G401.6 (cell line): ENCODE results near the gene FOSB.
"Not testable (repeated sequence)": the region's sequence is repeated elsewhere in the genome, so short reads cannot be mapped to it uniquely, and the experiment has no call there.

ENCODE experiments used
- FAIRE-seq: peaks from 2 replicates; lab custom pipeline; 2012; peaks lifted over from hg19 to GRCh38; lab: Jason Lieb, UNC

The FOSB gene

DNA sequence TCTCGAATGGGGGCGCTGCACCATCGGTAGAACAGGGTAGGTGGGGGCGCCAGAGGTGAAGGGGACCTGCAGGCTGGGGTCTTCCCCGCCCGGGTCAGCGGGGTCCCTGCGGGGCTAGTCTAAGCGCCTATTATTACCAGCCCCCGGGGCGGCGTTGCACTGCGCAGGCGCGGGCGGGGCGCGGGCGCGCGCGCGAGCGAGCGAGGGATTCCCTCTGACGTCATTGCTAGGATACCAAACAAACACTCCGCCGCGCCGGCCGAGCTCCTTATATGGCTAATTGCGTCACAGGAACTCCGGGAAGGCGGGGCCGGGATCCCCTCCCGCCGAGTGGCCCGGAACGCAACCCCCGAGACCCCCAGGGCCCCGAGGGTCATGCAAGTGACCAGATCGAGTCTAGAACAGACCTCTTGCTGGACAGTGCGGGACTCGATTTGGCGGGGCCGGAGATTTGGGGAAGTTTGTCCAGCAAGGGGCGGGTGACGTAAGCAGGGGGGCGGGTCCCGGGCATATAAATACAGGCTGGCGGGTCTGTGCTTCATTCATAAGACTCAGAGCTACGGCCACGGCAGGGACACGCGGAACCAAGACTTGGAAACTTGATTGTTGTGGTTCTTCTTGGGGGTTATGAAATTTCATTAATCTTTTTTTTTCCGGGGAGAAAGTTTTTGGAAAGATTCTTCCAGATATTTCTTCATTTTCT, at the start of gene FOSB:
FOSB (plus strand) TSS at position 541 of the 703 bp plus-strand sequence. CDS start 591 bp downstream, outside the sequence.
- FAIRE-seq, result no peak

DNA sequence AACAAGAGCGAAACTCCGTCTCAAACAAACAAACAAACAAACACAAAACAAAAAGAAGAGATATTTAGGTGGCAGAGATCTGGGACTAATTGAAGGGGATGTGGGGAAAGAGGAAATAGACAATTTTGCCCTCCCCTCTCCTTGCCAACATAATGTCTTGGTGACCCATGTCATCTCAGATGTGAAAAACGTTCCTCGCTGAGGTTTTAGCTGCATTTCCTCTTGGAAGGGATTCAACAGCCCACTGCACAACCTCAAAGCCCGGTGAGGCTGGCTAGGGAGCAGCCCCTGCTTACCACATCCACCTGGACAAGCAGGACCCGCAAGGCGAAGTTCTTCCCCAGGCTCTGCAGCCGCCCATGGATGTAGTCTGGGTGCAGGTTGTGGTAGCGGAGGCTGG, 49.0 kb upstream of the FOSB start:
- FAIRE-seq, result no peak

DNA sequence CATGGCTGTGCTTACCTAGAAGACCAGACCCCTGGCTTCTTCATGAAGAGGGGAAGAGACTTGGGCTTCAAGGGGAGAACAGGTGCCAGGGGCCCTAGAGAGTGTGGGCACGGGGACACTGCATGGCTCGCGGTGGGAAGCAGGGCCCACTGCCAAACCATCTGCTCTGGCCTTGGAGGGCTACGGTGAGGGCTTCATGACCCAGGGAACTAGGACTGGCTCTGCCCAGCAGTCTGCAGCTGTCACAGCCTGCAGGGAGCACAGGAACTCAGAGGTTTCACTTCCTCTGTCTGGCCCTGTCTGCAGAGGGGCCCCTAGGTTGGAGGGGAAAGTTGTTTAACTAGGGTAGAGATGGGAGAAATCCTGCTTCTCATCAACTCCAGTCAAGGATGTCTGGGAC, 48.4 kb upstream of the FOSB start:
- no peak for FAIRE-seq

DNA sequence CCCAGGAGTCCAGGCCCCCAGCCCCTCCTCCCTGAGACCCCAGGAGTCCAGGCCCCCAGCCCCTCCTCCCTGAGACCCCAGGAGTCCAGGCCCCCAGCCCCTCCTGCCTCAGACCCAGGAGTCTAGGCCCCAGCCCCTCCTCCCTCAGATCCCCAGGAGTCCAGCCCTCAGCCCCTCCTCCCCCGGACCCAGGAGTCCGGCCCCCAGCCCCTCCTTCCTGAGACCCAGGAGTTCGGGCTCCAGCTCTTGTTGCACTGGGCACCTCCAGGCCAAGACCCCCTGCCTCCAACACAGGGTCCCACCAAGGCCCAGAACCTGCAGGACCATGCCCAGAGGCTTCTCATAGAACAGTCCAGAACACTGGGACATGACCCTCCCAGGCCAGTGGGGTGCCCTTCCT, 47.9 kb upstream of the FOSB start:
- no peak for FAIRE-seq

DNA sequence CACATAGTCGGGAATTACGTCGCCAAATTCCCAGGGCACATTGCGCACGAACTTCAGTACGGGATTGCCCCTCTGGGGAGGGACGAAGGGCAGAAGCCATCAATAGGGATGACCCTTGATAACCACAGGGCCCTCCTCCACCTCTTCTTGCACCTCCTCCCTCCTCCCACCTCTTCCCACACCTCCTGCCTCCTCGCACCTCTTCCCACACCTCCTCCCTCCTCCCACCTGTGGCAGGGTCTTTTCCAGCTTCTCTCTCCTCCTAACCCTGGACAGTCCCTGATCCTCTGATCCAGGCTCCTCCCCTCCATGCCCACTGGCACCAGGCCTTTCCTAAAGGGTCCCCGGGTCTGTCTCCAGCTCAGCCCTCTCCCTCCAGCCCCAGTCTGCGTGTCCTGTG, 47.4 kb upstream of the FOSB start:
- no peak for FAIRE-seq

DNA sequence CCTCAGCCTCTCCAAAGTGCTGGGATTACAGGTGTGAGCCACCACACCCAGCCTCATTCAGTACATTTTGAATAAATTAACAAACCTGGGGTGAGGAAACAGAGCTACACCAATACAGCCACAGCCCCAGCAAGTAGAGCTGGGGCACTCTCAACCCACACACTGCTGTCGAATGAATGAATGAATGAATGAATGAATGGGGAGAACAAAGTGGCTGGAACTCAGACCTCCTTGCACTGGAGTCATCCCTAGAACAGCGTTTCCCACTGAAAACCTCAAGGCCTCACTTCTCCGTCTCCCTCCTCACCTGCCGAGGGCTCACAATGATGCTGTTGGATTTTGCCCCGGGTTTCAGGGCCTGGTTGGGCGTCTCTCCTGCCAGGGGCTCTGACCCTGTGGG, 46.9 kb upstream of the FOSB start:
- no peak for FAIRE-seq

DNA sequence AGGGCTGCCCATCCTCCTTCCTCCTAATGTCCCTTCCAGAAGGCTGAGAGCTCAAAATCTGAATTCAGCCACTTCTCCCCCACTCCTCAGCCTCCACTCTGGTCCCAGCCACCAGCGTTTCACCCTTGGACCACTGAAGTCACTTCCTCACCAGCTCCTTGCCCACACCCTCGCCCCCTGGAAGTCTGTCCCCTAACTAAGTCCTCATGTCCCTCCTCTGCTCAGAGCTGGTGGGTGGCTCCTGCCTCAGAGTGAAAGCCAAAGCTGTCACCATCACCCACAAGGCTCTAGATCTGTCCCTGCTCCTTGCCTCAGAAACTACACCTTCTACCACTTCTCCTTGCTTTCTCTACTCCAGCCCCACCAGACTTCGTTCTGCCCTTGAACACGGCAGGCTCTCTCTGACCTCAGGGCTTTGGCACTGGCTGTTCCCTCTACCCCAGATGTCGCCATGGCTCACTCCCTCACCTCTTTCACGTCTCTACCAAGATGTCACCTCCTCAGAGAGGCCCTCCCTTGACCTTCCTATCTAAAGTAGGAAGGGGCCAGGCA, 45.8 kb upstream of the FOSB start:
- FAIRE-seq, result no peak

DNA sequence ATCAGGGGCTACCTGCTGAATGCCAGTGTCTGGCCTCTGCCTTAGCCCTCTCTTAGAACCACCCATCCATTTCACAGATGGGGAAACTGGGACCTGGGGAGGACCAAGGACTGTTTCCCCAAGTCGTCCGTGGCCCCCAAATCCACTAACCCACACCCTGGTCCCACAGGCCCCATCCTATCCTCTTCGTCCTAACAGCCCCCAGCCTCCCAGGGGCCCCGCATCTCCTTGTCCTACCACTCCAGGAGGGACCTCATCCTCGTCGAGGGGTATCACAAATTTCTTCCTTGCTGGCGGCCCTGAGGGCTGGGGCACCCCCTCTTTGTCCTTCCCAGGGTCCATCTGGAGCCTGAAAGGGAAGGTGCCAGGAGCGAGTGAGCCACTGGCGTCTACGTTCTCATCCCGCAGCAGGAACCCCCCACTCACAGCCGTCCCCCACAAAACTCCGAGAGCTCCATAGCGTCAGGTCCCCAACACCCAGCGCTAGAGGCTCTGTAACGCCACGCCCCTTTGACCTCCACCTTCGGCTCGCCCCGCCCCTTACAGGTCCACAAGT, 44.7 kb upstream of the FOSB start:
- no peak for FAIRE-seq

DNA sequence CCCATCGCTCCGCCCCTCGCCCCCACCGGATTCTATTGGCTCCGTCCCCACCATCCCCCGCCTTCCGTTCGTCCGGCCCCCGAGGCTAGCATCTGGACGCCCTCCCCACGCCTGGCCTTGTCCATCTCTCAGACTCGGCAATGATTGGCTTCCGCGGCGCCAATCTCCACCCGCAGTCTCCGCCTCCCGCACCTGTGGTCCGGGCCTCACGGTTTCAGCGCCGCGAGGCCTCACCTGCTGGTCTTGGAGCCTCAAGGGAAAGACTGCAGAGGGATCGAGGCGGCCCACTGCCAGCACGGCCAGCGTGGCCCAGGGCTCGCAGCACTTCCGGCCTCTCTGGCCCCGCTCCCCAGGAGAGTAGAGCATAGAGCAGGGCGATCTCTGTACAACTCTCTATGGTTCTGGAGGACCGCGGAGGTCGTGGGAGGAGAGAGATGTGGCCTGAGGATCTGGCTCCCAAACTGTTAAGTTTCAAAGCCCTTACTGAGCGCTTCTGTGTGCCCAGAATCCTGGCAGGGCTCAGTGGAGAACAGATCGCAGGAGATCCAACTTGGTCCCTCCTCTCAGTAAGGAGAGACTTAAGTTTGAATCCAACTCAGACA, 44.1 kb upstream of the FOSB start, which contains the start of gene ERCC1:
ERCC1 (minus strand) TSS at position 329 of the 602 bp plus-strand sequence. CDS start 543 bp downstream, outside the sequence.
- FAIRE-seq, result peak; percentile 97

DNA sequence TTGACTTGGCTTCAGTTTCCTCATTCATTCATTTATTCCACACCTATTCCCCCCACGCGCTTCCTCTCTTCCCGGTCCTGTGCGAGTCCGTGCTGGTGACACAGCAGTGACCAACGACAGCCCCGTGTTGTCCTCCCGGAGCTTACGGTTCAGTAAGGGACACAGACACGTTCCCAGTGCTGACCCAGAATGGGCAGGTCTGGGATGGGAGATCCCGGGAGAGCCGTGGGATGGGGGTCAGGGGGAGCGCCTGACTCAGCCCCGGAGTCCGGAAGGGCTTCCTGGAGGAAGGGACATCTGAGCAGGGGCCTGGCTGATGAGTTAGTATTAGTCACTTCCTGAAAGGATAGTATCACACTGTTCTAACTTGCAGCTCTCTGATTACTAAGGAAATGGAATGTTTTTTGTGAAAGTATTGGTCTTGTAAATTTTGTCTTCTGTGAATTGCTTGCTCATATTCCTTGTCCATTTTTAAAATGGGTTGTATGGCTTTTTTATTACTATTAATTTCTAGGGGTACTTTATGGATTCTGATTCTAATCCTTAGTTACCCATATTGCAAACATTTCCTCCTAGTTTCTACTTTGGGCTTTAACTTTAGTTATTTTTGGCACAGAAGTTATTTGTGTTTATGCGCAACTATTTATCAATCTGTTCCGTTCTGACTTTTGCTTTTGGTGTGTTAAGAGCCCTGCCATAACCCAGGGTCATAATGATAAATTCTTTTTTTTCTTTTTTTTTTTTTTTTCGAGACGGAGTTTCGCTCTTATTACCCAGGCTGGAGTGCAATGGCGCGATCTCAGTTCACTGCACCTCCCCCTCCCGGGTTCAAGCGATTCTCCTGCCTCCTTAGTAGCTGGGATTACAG, 43.4 kb upstream of the FOSB start:
- FAIRE-seq, result peak; percentile 89

DNA sequence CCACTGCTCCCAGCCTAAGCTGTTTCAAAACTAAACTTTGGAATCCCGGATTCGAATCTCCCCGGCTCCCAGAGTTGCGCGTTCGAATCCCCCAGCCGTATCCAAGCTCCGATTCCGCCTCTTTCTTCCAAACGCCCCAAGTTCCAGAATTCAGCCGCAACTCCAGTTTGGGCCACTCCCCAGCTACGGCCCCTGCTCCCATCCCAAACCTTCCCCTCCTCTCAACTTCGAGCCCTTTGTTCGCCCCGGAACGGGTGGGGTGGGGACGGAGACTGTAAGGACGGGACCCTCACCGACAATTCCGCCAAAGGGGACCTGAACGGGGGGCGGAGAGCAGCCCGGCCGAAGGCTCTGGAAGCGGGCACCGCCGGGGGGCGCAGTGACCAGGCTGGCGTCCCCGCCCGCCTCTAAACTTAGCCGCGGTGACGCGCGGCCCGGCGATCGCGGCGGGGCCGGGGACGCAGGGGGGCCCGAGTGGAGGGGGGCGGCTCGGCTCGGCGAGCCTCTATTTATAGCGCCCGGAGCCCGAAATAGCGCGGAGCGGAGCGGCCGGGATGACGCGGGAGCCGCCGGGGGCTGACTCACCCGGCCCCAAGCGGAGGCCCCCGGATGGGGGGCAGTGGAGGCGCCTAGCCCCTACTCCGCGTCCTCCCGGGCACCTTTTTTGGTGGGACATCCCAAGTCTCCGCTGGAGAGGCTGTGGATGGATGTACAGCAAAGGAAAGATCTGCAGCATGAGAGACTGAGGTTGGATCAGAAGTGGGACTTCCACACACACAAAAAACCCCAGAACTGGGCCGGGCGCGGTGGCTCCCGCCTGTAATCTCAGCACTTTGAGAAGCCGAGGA, 39.2 kb upstream of the FOSB start:
- no peak for FAIRE-seq

DNA sequence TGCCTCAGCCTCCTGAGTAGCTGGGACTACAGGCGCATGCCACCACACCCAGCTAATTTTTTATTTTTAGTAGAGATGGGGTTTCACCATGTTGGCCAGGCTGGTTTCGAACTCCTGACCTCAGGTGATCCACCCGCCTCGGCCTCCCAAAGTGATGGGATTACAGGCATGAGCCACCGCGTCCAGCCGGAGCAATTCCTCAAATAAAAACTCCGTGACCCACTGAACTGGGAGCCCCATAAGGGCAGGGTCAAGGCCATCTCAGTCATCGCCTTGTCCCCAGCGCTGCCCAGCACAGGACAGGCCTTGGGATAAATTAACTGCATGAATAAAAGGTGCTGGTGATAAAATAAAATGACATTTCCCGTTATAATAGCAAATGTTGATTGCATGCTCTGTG, 37.9 kb upstream of the FOSB start:
- FAIRE-seq, result not testable (repeated sequence)

DNA sequence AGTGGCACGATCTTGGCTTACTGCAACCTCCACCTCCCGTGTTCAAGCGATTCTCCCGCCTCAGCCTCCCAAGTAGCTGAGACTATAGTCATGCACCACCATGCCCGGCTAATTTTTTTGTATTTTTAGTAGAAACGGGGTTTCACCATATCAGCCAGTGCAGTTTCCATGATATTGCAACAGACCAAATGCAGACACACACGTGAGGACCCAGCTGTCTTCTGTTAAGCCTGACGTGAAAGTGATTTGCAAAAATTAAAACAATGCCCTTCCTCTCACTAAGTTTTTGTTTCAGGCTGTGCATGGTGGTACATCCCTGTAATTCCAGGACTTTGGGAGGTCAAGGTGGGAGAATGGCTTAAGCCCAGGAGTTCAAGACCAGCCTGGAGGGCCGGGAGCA, 36.8 kb upstream of the FOSB start:
- FAIRE-seq, result not testable (repeated sequence)

DNA sequence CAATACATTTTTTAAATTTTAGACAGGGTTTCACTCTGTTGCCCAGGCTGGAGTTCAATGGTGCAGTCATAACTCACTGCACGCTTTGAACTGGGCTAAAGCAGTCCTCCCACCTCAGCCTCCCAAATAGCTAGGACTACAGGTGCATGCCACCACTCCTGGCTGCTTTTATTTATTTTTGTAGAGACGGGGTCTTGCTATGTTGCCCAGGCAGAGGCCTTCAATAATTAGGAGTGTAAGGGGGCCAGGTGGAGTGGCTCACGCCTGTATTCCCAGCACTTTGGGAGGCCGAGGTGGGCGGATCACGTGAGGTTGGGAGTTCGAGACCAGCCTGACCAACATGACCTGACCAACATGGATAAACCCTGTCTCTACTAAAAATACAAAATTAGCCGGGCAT, 35.3 kb upstream of the FOSB start:
- not testable (repeated sequence) for FAIRE-seq

DNA sequence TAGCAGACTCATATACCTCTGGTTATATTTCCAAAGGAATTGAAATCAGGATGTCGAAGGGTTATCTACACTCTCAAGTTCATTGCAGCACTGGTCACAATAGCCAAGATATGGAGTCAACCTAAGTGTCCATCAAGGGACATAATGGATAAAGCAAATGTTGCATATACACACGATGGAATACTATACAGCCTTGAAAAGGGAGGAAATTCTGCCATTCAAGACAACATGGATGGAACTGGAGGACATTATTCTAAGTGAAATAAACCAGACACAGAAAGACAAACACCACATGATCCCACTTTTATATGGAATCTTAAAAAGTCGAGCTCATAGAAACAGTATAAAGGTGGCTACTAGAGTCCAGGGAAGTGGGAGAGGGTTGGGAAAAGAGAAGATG, 30.5 kb upstream of the FOSB start:
- FAIRE-seq, result no peak

DNA sequence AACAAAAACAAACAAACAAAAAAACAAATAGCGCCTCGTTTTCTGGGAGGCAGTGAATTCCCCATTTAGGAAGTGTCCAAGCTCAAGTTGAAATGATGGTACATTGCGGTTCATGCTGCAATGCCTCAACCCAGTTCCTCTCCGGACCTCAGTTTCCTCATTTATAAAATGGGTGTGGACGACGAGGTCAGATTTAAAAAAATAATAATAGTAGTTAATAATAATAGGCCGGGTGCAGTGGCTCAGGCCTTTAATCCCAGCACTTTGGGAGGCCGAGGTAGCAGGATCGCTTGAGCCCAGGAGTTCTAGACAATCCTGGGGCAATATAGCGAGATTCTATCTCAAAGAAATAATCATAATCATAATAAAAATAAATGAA, 28.6 kb upstream of the FOSB start:
- no peak for FAIRE-seq

DNA sequence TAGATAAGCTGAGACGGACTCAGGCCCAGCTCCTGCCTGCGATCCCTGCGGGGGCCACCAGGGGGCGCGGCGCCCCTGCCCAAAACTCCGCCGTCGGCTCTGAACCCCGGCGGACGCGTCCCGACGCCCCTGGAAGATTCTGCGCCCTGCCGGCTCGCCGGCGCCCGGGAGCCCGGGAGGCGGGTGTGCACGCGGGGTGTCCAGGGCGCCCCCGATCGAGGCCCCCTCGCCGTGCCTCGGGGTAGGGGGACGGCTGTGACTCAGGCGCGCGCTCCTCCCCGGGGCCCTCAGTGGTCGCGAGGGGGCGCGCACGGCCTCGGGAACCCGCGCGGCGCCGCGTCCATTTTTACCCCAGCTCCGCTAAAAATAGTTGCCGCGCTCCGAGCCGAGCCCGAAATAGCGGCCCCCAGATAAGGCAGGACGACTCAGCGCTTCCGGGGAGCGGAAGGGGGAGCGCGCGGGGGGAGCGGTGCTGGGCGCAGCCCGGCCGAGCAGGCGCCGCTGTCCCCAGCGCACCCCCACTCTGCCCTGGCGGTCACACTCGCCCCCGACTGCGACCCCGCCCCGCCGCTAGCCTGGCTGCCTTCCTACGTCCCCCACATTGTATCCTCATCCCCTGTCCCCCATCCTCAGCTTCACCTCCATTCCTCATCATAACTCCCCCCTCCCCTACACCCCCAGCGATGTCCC, 28.1 kb upstream of the FOSB start:
- FAIRE-seq, result no peak

DNA sequence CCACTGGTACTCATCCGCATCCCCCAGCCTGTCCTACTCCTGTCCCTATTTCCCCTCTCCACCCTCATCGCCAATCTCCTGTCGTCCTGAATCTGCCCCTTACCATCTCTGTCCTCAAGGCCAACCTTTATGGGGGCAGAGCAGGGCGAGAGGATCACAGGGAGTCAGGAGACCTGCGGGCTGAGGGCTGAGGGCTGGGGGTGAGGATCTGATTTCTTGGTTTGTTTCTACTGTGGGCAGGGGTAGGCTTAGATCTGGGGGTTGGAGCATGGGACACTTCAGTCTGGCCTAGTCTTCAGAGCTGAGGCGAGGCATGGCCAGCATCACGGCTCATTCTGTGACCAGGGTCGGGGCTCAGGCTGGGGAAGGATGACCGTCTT, 27.5 kb upstream of the FOSB start:
- FAIRE-seq, result no peak

DNA sequence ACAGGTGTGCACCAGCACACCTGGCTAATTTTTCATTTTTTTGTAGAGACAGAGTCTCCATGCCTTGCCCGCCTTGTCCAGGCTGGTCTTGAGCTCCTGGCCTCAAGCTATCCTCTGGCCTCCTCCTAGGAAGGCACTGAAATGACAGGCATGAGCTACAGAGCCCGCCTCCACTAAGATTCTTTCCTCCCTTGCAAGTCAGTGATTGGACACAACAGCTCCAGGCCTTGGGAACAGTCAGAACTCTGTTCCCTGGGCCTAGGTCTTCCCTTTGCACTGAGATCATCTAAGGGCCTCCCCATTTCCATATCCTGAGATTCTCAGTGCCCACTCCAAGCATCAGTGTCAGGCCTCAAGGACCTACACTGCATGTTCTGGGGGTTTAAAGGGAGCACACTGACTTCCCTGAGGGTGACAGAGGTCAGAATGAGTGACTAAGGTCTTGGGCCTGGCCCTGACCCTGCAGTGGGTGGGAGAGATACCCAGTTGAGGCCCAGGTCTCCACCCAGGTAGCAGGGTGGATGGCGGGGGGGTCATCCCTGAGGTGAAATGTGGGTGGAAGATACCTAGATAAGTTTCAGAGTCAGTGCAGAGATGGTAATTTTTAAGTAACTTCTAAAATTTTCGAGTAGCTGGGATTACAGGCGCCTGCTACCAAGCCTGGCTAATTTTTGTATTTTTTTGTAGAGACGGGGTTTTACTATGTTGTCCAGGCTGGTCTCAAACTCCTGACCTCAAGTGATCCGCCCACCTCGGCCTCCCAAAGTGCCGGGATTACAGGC, 26.7 kb upstream of the FOSB start:
- peak; percentile 93 for FAIRE-seq

DNA sequence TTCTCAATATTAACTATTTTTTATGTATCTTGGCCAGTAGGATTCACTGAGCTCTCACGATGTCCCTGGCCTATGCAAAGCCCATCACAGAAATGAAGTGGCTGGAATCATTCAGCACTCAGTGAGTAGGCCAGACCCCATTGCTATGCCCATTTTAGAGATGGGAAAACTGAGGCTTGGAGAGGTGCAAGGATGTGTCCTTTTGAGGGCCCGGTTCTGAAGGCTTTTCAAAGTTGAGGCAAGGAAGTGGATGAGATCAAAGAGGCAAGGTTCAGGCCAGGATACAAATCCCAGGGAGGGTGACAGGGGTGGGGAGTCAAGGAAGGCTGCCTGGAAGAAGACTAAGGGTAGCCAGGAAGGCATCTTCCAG, 25.4 kb upstream of the FOSB start:
- no peak for FAIRE-seq
